HT-29 (cell line): ENCODE data around the gene RAB4B. TPM values are rescaled to one million over a fixed set of nuclear protein-coding genes. Genes with fewer than 3 reads are reported as not detected.
A peak's percentile ranks its signal among the peaks of the same experiment; 100 is the strongest.
"Not testable (repeated sequence)": the region's sequence is repeated elsewhere in the genome, so short reads cannot be mapped to it uniquely, and the experiment has no call there.

ENCODE experiments used
- DNase-seq: peaks from one replicate; pipeline ENCODE4 v3.0.0-alpha.2; 2015; ENCODE audit warnings: low spot score
- total RNA-seq: library from RNA; depleted of rRNA; stranded (reverse); fragments of >200 nt; shearing (Covaris generic); gene quantifications from 2 replicates; pipeline ENCODE4 v1.2.3, GENCODE V29; 2014

RAB4B gene
- total RNA-seq, 1 experiment from 2014 or later = 51.3 TPM

DNA sequence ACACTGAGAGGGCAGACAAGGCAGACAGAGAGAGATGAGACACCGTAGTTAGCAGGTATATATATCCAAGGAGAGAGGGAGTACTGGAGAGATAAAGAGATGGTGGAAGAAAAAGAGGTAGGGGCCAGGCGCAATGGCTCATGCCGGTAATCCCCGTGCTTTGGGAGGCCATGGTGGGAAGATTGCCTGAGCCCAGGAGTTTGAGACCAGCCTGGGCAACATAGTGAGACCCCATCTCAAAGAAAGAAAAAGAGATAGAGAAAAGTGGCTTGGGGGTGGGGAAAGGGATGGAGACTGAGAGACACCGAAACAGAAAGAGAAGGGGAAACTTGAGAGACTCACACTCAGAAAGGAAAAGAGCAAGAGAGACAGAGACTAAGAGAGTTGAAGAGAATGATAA, 2.5 kb downstream of the RAB4B start:
- DNase-seq = no peak

DNA sequence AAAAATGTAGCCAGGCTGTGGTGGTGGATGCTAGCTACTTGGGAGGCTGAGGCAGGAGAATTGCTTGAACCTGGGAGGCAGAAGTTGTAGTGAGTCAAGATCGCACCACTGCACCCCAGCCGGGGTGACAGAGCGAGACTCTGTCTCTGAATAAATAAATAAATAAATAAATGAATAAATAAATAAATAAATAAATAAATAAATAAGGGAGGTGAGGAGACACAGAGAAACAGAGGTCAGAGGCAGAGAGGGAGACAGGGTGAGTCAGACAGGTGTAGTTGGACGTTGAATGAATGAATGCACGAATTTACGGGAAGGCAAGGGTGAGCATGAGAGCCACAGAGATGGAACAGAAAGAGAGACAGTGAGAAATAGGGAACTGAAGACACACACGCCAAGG, 3.1 kb downstream of the RAB4B start:
- DNase-seq = no peak

DNA sequence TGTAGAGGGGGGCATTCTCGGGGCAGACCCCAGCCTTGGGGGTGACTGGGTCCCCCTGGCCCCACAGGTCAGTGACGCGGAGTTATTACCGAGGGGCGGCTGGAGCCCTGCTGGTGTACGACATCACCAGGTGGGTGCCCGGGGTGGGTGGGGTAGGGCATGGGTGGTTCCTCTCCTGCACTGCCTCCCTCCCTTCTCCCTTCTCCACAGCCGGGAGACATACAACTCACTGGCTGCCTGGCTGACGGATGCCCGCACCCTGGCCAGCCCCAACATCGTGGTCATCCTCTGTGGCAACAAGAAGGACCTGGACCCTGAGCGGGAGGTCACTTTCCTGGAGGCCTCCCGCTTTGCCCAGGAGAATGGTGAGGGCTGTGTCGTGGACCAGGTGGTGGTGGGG, 5.7 kb downstream of the RAB4B start:
- no peak for DNase-seq

DNA sequence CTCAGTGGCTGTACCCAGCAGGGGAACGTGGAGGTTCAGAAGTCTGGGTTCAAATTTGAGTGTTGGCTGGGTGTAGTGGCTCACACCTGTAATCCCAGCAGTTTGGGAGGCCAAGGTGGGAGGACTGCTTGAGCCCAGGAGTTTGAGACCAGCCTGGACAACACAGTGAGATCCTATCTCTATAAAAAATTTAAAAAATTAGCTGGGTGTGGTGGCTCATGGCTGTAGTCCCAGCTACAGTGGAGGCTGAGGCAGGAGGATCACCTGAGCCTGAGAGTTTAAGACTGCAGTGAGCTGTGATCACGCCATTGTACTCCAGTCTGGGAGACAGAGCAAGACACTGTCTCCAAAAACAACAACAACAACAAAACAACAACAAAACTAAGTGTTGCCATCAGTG, 6.1 kb downstream of the RAB4B start:
- DNase-seq = not testable (repeated sequence)

DNA sequence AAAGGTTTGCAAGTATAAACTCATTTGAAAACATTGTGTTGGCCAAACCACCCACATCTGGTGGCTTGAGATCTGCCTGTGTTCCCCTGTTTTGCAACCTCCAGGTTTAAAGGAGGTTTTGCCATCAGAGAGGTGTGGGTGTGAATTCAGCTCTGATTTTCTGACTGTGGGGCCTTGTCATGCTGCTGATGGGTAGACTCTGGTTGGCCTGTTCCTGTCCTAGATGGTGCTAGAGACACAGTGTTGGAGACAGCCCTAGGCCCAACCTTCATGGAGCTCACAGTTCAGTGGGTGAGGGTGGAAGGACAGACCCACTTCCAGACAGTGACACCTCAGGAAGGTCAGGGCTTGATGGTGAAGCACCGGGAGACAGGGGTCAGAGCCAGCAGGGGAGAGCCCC, 7.5 kb downstream of the RAB4B start:
- no peak for DNase-seq

DNA sequence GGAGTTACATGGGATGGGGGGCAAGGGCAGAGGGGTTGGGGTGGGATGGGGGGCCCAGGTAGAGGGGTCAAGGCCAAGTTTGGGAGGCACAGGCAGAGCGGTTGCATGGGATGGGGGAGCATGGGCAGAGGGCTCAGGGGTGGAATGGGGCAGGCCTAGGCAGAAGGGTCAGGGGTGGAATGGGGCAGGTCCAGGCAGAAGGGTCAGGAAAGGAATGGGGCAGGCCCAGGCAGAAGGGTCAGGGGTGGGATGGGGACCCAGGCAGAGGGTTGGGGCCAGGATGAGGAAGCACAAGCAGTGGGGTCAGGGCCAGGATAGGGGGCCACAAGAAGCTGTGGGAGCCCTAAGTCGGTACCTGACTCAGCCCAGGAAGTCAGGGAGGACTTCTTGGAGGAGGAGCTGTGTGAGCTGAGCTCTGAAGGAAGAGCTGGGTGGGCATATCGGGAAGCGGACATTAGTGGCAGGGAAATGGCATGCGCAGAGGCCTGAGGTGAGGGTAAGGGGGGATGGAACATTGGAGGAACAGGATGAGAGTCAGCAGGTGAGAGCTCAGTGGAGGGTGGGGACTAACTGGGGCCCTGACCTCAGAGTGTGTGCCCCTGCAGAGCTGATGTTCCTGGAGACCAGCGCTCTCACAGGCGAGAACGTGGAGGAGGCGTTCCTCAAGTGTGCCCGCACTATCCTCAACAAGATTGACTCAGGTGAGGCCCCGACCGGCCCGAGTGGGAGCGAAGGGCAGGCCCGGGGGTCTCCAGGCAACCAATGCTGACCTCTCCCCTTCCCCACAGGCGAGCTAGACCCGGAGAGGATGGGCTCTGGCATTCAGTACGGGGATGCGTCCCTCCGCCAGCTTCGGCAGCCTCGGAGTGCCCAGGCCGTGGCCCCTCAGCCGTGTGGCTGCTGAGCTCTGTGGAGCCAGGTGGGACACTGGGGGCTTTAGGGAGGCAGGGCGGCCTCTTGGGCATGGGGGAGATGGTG, 8.3 kb downstream of the RAB4B start:
- no peak for DNase-seq

DNA sequence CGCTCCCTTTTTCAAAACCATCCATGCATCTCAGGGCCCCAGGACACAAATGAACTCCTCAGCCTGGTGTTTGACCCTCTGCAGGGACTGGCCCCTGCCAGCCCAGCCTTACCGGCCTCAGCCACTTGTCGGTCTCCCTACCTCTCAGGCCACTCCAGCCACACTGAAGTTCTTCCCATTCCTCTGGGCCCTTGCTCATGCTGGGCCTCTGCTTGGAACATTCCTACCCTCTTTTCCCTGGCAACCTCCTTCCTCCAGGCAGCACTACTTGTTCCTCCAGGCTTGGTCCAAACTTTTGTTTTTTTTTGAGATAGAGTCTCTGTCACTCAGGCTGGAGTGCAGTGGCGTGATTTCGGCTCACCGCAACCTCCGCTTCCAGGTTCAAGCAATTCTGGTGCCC, 13.3 kb downstream of the RAB4B start:
- no peak for DNase-seq

DNA sequence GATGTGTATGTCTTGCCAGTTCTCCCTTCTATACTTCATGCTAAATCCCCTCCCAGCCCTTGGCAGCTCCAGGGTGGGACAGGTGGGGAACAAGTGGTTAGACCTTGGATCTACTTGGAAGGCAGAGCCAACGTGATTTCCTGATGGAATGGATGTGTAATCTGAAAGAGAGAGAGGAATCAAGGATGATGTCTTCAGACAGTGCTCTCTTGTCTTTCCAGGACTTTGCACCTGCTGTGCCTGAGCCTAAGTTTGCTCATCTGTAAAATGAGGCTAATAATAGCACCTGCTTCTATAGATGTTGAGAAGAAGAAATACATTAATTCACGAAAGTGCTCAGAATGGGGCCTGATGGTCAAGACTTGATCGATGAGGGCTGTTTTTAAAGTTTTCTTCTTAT, 13.9 kb downstream of the RAB4B start:
- peak; percentile 36 for DNase-seq

DNA sequence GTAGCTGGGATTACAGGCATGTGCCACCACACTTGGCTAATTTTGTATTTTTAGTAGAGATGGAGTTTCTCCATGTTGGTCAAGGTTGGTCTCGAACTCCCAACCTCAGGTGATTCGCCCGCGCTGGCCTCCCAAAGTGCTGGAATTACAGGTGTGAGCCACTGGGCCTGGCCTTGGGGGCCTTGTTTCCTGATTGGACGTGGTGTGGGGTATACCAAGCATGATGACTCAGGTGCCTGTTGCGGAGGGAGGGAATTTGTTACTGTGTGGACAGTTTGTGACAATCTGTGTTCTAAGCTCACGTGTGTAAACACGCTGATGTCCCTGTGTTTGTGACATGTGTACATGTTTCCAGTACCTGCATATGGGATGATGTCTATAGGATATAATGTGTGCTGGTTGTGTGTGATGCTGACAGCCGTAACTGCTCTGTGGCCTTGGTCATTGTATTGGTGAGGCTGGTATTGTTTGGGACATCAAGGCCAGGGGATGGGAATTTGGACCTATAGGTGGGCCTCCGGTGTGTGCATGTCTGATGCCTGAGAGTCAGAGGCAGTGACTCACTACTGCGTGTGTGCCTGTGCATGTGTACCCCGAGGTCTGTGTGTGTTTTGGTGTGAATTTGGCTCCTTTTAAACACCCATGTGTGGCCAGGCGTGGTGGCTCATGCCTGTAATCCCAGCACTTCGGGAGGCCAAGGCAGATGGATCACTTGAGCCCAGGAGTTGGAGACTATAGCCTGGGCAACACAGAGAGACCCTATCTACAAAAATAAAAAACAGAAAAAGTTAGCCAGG, 19.3 kb downstream of the RAB4B start:
- no peak for DNase-seq

DNA sequence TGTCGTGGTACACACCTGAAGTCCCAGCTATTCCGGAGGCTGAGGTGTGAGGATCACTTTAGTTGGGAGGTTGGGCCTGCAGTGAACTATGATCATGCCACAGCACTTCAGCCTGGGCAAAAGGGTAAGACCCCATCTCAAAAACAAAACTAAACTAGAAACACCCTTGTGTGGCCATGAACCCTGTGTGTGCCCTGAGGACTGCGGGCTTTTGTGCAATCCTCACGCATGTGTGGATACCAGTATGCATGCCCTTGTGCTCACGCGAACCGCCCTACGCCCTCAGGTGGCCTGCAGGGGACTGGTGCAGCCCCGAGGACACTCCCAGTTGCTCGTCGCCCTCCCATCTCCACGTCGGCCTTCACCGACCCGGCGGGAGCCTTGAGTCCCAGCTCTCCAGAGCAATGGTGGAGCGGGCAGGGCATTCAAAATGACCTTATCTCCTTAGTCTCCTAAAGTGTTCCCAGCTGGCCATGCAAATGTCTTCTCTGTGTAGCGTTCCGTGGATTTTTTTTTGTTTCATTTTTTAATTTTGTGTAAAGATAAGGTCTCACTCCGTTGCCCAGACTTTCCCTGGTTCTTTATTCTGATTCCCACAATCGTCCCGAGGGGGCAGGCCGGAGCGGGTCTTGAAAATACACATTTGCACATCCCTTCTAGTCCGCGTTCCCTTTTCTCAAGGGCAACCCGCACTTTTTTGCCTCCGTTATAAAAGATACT, 20.1 kb downstream of the RAB4B start:
- DNase-seq = peak; percentile 92

DNA sequence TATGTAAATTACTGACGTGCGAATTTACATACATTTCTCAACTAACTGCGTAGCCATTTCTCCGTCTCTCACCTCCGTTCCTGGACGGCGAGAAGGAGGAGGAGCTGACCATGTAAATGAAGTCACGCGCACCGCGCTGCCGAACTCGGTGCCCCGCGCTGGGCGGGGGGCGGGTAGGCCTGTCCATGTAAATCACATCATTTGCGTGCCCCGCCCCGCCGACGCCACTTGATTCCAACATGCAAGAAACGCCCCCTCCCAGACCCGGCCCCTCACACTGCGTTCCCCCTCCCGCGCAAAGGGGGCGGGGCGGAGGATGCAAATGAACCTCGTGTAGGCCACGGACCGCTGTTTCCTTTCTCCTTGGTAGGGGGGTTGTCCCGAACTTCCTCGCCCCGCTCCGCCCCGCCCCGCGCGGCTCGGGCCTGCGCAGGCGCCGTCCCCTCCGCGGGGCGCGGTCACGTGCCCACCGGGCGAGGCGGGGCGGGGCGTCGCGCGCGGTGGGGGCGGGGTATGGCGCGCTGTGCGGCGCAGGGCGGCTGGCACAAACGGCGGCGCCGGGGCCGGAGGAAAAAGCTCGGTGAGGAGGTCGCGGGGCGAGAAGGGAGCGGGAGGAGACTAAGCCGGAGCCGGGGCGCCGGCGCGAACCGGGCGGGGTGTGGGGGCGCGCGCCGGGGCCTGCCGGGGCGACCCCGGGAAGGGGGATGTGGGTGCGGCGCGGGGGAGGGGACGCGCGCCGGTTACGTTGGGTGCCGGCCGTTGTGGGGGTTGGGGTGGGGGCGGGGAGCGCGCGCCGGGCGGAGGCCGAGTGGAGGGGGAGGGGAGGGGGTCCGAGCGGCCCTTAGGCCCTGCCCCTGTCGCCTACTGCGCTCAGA, 20.9 kb downstream of the RAB4B start, which contains the start of gene EGLN2:
TSS of gene EGLN2 (plus strand) at position 509 of the 875 bp plus-strand sequence. CDS start 1,382 bp downstream, outside the sequence.
- peak; percentile 100 for DNase-seq

DNA sequence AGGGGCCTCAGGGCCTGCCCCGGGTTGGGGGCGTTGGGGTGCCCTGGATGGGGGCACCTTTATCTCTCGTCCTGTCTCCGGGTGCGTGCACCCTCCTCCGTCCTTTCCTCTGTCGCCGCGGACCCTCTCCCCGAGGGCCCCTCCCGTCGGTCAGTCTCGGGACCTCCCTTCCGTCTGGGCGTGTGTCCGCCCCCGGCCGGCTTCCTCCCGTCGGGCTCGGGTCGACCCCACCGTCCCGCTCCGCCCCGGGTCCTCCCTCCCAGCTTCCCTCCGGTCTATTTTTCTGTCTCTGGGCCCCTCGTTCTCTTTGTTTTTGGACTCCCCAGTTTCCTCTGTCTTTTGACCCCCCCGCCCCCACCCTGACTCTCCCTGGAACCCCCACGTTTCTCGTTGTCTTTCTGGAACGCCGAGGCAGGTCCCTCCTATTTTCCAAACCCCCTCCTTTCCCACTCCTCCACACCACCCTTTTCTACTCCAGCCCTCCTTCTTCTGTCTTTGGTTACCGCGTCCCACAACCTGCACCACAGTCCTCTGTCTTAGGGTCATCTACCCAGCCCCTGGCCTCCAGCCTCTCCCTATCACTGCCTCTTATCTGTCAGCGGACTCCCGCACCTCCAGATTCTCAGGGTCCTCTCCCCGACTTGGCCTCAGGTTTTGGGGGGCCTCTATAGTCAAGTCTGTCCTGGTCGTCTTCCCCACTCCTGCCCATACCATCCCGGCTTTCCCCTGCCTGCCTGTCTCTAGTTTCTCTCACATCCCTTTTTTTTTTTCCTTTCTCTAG, 21.7 kb downstream of the RAB4B start:
- DNase-seq = no peak

DNA sequence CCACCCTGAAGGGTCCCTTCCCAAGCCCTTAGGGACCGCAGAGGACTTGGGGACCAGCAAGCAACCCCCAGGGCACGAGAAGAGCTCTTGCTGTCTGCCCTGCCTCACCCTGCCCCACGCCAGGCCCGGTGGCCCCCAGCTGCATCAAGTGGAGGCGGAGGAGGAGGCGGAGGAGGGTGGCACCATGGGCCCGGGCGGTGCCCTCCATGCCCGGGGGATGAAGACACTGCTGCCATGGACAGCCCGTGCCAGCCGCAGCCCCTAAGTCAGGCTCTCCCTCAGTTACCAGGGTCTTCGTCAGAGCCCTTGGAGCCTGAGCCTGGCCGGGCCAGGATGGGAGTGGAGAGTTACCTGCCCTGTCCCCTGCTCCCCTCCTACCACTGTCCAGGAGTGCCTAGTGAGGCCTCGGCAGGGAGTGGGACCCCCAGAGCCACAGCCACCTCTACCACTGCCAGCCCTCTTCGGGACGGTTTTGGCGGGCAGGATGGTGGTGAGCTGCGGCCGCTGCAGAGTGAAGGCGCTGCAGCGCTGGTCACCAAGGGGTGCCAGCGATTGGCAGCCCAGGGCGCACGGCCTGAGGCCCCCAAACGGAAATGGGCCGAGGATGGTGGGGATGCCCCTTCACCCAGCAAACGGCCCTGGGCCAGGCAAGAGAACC, 22.4 kb downstream of the RAB4B start:
- DNase-seq = no peak

DNA sequence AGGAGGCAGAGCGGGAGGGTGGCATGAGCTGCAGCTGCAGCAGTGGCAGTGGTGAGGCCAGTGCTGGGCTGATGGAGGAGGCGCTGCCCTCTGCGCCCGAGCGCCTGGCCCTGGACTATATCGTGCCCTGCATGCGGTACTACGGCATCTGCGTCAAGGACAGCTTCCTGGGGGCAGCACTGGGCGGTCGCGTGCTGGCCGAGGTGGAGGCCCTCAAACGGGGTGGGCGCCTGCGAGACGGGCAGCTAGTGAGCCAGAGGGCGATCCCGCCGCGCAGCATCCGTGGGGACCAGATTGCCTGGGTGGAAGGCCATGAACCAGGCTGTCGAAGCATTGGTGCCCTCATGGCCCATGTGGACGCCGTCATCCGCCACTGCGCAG, 22.9 kb downstream of the RAB4B start:
- DNase-seq = no peak

DNA sequence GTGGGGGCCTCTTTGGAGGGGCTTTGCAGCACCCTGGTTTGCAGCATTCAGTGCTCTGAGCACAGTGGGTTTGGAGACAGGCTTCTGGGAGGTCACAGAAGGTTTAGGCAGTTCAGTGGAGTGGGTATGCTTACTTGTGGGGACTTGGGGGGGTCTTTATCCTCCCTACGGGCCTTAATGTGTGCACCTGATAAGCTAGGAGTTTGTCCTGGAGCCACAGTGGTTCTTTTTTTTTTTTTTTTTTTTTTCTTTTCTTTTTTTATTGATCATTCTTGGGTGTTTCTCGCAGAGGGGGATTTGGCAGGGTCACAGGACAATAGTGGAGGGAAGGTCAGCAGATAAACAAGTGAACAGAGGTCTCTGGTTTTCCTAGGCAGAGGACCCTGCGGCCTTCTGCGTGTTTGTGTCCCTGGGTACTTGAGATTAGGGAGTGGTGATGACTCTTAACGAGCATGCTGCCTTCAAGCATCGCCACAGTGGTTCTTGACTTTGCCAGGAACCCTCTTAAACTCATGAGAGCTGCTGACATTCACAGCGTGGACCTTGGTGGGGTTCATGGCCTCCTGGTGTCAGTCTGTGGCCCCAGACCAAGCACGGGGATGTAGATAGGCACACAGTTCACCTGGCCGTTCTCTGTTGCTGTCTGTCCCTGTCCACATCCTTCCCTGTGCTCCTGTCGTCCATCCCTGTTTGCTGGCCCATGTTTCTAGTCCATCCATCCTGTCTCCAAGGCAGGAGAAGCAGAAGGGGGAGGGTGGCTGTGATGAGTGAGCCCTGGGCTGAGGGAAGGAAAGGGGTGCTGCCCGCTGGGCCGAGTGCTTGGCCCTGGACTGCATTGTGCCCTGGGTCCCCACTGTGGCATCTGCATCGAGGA, 23.6 kb downstream of the RAB4B start:
- DNase-seq = no peak

DNA sequence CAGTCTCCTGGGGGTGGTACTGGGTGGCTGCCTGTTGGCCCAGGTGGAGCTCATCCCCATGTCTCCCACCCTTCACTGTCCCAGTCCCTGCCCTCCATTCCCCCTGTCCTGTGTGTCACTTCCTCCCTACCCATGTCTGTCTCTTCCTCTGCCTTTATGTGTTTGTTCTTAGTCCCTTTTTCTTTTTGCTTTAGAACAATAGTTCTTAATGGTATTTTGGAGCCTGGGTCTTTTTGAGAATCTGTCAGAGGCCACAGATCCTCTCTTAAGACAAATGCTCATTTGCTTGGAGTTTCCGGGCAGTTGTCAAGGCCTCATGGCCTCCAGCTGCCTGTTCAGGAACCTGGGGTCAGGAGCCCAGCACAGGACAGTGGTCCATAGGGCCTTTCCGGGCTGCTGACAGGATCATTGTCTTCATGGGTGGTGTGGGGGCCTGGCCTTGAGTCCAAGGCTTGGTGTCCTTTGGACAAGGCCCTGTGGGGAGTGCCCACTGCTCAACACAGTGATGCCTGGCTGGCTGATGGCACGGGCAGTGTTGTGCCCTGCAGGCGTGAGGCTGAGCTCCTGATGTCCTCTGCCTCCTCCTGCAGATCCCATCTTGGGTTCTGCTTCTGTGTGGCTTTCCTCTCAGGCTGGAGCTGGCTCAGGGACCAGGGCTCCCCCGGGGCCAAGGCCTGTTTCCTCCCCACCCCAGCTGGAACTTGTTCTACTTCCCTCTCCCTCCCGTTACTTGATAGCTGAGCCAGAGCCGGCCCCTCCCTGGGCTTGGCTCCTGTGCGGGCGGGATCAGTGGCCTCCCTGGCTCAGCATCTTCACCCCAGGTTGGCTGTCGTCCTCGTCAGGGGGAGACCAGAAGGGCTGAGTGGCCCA, 24.5 kb downstream of the RAB4B start:
- no peak for DNase-seq

DNA sequence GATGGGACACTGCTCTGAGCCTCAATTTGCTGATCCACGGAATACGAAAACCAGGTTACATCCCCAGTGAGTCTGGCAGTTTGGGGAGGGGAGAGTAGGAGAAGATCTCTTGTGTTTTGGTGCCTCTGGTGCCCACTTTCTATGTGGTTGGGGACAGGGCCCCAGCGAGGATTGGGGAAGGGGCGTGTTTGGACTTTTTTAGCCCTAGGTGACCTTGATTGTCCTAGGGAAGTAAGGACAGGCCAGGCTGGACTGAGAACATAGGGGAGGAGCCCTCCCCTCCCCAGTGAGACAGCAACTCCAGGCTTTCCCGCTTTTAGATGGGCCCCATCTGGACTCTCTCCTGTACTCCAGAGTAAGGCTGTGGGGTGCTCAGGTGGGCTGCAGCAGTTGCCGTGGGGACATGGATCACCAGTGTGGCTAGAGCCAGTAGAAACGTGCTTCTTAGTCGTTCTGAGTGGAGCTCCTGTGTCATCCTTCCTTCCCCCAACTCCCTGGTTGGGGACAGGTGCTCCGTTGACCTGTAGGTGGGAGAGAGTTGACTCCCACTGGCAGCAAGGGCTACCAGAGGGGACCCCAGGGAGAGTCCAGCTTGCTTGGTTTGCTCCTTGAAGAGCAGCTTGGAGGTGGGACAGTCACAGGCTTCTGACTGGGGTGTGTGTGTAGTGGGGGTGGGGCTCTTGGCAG, 25.3 kb downstream of the RAB4B start:
- DNase-seq = no peak
